NCI-H128 (cell line): ENCODE results near the gene MCTP1.
"Not testable (repeated sequence)": the region's sequence is repeated elsewhere in the genome, so short reads cannot be mapped to it uniquely, and the experiment has no call there.

Experiments
- DNase-seq: peaks from one replicate; lab custom pipeline; 2025; ENCODE audit not compliant: unreplicated experiment; lab: John Stamatoyannopoulos, UW

MCTP1 gene

DNA sequence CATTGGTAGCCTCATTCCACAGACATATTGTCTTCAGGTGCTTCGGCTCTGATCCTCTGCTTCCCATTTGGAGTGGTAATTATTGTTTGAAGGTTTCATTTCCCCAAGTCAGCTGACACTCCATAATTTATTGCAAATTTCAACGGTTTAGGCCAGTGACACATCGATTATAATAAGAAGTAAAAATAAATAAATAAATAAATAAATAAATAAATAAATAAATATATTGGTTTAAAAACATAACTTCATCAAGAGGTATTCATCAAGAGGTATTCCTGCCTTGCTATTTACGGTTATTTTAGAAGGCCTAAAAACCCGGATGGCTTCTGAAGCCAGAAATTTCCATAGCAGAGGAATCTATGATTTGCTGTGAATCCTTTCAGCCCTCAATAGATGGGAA is 393.3 kb downstream of the MCTP1 start:
- no peak for DNase-seq

DNA sequence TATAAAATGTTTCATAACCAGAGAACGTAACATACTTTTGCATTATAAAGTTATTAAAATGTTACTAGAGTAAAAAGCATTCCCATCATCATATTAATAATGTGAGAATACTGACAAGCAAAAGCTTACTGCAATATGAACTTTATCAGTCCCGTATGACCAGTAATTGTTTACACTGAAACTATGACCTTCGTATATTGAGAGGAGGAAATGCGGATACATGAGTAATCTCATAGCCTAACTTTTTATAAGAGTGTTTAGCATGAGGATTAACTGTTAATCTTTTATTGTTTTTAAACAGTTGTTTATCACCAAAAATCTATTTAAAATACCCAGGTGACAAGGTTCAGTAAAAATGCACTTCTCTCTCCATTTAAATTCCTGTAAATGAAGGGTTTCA is 394.0 kb downstream of the MCTP1 start:
- no peak for DNase-seq

DNA sequence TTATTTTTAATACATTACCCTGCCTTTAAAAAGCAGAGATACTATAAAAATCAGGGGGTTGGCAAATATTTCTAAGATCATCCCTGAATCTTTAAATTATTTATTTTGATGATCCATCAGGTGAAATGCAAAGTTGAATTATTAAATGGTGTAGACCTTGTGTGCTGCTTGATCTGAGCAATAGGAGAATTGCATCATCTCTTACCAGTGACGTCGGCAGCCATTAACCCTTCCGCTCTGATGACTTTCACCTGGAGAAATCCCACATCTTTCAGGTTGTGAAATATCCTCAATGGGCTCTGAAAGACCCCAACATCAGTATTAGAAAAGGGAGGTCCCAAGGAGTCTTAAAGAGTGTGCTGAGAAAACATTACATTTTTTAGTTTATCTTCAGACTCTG is 396.2 kb downstream of the MCTP1 start:
- DNase-seq = no peak

DNA sequence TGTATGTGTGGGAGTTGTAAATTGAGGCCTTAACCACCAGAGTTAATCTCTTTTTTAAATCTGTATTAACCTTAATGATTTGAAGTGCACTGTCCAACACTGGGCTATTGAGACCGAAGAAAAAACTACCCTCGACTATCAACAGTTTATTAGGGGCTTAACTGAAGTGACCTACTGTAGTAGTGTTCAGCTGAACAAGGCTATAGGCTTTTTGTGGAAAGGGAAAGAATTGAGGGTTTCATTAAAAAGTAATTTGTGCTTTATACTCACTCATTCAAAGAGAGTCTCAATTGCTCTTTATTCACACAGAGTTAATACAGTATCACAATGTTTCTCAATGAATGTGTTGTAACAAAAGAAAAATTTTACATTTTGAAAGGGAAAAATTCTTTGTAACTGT is 399.0 kb downstream of the MCTP1 start:
- DNase-seq = no peak

DNA sequence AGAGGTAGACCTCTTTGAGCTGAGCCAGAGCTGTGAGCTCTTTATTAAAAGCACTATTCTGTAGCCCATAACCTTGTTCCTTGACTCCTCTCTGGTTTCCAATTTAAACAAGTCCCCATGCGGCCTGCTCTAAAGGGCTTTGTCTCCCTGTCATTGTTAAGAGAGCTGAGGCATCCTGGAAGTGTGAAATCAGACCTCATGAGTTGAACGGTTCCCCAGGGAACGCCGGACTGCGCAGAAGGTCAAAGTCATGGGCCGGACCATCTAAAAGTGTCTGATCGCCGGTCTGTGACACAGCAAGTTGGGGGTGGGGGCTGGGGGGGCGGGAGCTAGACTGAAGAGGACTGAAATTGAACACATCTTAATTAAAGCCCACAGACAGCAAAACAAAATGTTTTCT is 400.6 kb downstream of the MCTP1 start:
- peak; percentile 2 for DNase-seq

DNA sequence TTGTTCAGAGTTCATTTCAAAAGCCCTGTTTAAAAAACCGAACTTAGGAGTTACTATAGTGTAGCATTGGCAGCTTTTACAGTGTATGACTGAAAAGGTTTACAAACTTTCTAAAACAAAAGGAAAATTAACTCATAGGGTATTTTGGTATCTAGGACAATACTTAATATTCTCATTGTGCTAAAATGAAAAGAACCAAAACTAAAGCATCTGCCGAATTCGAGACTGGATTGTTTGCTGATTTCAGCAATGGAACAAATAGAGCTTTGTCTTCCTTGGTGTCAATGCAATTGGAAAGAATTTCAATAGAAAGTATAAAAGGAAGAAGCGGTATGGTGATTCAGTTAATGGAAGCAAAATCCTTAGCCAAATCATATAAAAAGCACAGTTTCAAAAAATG is 412.4 kb downstream of the MCTP1 start:
- no peak for DNase-seq

DNA sequence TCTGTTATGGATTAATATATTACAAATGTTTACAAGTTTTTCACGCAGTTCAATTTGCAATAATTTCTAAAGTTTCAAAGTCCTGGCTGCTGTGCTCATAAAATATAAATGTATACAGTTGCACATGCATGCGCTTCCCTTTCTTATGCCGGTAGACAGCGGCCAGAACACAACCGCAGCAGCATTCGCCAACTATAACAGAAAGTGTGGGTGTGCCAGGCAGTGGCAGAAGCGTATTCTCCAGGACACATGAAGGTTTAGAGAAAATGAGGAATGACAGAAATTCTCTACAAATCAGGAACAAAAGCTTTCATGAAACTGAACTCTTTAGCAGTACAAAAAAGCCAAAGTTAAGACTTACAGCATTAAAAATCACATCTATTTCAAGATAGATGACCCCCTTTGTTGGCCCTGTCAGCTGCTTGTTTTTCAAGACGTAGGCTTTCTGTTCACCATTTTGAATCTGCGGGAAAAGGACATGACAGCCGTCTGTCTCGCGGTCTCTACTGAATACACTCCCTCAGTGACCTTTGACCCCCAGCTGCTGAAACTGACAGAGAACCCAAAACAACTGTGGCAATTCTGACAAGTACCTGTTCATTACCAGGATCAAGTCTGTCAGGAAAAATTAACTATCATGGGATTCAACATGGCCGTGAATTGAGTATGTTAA is 414.2 kb downstream of the MCTP1 start:
- DNase-seq = no peak

DNA sequence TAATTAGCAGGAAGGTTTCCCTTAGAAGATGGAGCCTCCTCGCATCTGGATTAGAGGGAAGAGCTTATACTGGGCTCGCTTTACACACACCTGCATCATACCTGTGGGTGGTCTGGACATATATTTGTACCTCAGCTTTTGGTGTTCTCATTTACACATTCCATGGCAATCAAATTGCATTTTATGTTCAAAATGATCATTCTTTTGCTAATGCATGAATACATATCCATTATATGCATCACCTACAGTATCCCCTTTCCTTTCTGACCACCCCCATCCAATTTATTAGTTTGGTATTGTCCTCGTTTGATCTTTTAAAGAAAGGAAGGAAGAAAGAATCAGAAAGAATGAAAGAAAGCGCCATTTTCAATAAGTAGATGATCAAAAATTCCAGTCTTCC is 415.0 kb downstream of the MCTP1 start:
- no peak for DNase-seq

DNA sequence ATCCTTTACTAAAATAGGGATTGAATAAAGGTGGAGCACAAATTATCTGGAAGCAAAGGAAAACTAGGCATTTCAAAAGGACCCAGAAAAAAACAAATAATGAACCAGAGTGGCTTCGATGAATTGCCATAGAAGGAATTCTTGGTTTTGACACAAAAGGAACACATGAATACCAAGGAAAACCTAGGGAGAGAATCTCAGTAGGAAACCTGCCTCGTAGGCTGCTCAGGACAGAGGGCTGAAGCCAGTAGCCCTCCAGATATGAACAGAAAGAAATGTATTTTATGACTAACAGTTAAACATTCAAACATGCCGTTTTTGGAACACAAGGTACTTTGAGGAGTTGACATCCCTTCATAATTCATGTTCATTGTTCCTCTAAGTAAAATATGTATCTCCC is 420.9 kb downstream of the MCTP1 start:
- DNase-seq = no peak

DNA sequence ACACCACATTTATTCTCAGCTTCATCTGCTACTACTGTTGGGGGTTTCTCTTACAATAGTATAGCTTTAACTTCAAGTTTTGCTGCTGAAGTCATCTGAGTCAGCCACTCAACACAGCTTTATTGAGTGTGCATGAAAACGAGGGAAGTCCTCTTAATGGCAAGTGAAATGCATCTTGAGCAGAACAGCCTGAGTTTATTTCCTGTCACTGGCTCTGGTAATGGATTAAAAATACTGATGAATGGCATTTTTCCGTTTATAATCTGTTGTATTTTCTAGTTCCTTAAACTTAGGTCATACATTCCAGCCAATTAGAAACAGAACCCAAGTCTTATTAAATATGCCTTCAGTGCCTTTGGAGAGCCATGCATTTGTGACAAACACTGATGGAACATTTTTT is 427.8 kb downstream of the MCTP1 start:
- DNase-seq = no peak

DNA sequence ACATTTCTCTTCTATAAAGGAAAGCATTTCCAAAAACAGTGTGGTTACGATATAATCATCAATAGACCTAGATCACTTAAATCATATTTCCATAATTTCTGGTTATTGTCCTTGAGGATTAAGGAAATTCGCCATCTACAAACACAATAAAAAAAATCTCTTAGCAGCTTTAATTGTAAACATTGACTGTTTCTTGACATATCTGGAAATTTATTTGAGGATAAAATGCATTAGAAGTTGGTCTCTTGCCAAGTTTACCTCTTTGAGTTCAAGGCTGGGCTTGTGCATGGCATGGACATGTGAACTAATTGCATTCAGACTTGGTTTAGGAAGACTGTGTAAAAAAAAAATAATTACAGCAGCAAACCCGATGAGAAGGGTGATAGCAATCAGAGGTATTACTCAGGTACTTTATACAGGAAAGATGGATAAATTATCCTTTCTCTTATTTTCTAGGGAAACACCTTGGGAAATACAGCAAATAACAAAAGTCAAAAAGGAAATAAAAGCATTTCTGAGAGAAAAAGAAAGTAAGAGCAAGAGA is 428.6 kb downstream of the MCTP1 start:
- DNase-seq = no peak

DNA sequence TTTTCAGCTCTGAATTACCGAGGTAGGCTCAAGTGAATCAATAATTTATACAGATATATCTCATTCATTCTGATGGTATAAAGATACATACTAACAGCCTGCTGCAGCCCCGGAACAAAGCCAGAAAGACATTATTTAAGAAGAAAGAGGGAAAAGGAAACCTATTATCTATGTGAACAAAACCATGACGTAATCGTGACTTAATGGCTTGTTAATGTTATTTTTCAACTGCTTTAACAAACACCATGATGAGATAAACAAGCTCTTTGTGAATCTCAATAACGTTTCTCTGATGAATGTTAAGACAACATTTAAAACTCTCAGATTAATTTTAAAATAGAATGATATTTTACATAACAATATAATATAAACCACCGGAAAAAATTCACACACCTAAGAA is 429.4 kb downstream of the MCTP1 start:
- DNase-seq = no peak

DNA sequence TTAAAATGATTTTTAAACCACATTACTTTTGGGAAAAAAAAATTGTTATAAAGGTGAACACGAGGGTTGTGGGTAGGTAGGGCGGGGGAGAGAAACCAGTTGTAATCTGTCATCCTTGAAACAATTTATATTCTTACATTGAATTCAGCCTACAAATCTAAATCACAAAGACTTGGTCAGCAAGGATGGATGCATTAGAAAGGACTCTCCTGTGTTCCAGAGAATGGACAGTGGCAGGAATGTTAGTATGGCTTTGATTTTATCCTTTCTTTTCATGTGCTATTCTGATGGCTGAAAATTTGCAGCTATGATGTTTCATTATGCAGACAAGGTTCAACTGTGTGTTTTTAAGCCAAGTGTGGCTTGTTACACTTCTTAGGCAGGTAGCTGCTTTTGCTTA is 431.8 kb downstream of the MCTP1 start:
- no peak for DNase-seq

DNA sequence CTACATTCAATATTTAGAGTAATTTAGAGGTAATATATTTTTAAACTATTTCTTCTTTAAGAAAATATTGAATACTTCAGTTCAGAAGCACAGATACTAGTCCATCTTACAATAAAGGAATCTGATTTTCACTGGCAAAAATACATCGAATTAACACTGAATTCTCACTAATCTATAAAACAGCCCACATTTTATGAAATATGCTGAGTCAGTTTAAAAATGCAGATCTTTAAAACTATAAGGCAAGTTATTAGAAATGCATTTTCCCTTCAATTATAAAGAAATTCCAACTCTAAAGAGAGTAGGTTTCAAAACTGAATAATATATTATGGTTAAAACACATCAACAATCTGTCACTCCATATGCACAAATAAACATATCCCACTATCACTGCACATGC is 433.9 kb downstream of the MCTP1 start:
- DNase-seq = no peak

DNA sequence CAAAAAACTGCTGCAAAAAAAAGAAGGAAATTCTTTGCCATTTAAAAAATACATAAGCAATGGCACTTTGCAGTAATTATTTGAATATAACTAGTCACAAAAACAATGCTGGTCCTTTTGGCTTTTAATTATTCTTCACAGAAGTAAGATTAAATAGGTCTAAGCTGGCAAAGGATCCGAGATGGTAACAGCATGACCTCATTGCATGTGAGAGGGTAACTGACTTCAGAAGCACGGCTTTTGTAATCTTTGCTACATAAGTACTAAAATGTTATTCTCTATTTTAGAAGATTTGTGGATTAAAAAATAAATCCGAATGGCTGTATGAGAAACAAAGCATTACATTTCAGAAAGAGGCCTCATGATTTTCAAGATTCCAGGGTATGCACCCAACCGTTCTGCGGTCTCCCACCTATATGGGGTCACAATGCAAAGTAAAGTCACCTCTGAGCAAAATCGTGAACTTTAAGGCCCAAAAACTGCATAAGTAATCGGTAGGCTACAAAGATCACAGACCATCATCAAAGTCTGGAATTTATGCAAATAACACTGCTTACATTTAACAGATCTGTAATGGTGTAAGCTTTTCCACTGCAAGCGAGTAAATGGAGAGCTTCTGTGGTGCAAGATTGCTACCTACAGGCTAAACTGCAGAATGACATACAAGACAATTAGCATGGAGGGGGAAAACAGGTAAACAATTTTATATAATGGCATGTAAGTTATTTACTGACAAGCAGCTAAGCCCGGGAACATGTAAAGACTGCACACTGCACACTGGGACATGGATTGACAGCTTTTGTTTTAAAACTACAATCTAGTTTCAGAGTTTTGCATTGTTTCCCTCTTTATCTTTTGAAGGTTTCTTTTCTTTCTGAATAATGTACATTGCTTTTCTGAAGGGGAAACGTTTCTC is 434.8 kb downstream of the MCTP1 start:
- no peak for DNase-seq

DNA sequence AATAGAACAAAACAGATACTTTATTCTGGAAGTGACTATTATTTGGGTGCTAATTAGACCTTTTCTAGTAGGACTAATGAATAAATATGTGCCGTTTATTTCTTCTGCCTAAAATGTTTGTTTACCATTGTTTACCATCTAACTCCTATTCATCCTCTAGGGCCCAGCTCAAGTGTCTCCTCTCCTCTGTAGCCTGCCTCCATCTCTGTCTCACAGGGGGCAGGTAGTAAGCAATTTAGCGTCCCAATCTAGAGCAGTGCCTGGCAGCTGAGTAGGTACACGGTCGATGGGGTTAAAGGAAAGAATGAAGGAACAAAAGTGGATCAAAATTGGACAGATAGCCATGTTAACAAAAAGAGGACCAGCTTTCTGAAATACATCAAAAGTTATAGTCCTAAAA is 435.6 kb downstream of the MCTP1 start:
- no peak for DNase-seq

DNA sequence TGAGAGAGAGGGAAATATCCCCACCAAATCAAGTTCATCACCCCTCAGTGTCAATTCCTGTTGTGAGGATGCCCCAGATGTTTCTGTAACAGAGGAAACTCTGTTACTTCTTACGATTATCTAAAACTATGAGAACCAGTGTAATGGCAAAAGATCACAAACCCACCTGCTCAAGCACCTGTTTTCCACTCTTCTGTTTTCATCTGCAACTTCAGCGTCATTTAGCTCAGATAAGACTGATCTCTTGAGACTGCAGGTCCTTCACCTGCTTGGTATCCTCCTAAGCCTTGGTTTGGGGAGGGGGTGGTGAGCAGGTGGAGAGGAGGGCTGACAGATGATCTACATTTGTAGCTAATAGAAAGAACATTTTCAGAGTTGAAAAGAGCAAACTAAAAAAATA is 437.2 kb downstream of the MCTP1 start:
- no peak for DNase-seq

DNA sequence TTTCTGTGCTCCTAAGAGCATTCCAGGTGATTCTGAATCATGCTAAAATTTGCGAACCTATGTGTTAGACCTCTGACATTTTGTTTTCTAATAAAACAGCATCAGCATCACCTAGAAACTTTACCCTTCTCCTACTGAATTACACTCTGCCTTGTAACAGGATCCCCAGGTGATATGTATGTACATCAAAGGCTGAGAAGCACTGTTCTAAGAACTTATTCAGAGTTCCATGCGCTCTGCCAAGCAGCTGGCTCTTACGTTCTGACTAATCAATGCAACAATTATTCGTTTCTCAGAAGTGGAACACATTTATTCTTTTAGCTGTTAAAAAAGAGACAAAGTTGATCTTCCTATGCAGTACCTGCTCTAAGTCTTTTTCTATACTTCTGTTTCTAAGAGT is 437.9 kb downstream of the MCTP1 start:
- no peak for DNase-seq

DNA sequence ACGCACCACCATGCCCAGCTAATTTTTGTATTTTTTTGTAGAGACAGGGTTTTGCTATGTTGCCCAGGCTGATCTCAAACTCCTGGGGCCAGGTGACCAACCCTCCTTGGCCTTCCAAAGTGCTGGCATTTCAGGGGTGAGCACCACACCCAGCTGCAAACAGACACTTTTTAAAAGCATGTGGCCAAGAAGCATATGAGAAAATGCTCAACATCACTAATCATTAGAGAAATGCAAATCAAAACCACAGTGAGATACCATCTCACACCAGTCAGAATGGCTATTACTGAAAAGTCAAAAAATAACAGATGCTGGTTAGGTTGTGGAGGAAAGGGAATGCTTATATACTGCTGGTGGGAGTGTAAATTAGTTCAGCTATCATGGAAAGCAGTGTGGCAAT is 439.2 kb downstream of the MCTP1 start:
- not testable (repeated sequence) for DNase-seq

DNA sequence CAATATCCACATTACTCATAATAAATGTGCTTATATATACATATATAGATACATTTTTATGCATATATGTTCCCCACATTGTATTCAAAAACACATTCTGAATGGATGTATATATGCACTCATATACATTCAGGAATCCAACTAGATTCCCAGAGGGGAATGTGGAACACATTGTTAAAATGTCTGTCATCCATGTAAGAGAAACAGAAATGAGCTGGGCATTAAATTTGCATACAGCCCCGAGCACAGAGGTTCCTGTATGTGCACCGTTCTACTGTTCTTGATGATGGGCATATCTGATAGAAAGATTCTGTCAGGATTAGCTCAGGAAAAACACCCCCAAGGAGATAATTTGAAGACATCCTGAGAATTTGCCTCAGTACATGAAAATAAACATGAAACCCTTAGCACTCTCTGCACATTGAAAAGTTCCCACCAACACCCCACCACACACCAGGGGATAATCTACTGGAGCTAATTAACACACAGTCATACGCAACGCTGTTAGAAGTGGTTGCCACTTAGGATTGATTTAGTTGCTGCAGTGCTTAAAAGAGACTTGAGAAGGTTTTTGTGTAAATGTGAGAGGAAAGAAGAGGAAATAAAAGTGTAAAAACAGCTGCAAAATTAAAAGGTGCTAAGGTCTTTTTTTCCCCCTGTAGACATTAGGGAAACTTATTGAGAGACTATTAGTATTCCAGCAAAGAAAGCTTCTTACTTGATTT is 443.1 kb downstream of the MCTP1 start:
- no peak for DNase-seq

DNA sequence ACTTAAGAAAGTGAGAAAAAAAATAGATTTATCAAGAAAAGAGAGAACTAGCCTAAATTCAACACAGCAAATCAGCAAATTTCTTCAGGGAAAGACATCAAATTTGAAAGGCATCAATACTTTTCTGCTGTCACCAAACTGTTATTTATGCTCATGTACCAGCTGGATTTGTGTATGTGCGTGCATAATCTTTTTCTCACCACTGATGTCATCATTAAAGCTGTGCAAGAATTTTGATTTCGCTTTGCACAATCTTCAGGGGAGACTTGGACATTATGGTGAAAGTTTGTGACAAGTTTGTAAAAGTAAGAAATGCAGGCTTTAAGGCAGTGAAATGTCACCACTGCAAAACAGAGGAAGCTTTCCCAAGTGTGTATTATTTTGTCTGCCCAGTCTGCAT is 451.0 kb downstream of the MCTP1 start:
- no peak for DNase-seq

DNA sequence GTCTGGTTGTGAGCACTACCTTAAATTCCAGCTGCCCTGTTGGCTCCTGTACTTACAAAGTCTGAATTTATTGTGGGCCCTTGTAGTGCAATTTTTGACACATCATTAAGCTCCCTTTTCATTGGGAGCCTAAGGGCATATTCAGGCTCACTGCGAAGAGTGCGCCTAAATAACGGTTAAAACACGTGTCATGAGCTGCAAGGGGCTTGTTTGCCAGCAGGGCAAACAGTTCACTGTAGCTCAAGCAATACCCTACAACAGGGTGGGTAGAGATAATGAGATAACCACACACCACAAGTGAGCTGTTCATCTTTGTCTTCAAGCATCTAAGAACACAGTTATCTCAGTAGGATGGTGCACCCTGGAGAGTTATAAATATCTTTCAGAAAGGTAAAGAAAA is 452.2 kb downstream of the MCTP1 start:
- DNase-seq = no peak
